ENCODE results near the gene CD34. TPM values are rescaled to one million over a fixed set of nuclear protein-coding genes. Genes with fewer than 3 reads are reported as not detected.
A peak's percentile ranks its signal among the peaks of the same experiment; 100 is the strongest.

The CD34 gene
- total RNA-seq, 6 experiments from 2014 or later = 0.31 to 0.60 (median 0.52) TPM

- H3K27me3 Mint-ChIP-seq (ENCODE audit: insufficient read depth) = peaks cover 5% of the 10 kb centered on the region
- peaks cover 44% of the 10 kb centered on the region for H3K36me3 Mint-ChIP-seq (ENCODE audit: low read depth)
- DNase-seq = no peak
- TF ChIP-seq, protein P1, sequence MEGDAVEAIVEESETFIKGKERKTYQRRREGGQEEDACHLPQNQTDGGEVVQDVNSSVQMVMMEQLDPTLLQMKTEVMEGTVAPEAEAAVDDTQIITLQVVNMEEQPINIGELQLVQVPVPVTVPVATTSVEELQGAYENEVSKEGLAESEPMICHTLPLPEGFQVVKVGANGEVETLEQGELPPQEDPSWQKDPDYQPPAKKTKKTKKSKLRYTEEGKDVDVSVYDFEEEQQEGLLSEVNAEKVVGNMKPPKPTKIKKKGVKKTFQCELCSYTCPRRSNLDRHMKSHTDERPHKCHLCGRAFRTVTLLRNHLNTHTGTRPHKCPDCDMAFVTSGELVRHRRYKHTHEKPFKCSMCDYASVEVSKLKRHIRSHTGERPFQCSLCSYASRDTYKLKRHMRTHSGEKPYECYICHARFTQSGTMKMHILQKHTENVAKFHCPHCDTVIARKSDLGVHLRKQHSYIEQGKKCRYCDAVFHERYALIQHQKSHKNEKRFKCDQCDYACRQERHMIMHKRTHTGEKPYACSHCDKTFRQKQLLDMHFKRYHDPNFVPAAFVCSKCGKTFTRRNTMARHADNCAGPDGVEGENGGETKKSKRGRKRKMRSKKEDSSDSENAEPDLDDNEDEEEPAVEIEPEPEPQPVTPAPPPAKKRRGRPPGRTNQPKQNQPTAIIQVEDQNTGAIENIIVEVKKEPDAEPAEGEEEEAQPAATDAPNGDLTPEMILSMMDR (IDR thresholded peaks at IDR 0.05) = no peak
- H3K4me3 Mint-ChIP-seq = no peak overlapping the region
- H3K27ac Mint-ChIP-seq = peak overlapping the region; percentile 71
- peaks cover 58% of the 10 kb centered on the region for H3K4me1 Mint-ChIP-seq (ENCODE audit: low read depth)
- H3K9me3 Mint-ChIP-seq = no peaks in the 10 kb centered on the region
These were observed 49.3 kb downstream of the CD34 start for GRCh38 chr1:207861442-207862177.

DNA sequence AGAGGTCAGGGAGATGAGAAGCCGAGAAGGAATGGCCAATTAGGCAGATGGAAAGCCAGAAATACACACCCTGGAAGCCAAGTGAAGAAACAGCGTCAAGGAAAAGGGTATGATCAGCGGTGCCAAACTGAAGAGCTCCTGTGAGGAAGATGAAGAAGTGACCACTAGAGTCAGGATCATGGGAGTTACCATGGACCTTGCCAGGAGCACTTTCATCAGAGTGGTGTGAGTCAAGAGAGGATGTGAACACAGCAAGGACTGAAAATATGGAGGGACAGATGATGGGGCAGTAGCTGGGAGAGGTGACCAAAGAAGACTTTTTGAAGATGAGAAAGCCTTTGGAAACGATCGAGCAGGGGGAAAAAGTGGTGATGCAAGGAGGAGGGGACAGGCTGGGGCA is 50.4 kb downstream of the CD34 start:
- Mint-ChIP-seq H3K27ac (no peak overlapping the region), H3K9me3 (no peaks in the 10 kb centered on the region), H3K36me3 (ENCODE audit: low read depth) (peaks cover 40% of the 10 kb centered on the region), H3K4me3 (no peak overlapping the region), H3K4me1 (ENCODE audit: low read depth) (peaks cover 58% of the 10 kb centered on the region), H3K27me3 (ENCODE audit: insufficient read depth) (peaks cover 4% of the 10 kb centered on the region)
- TF ChIP-seq, protein P1 (IDR thresholded peaks at IDR 0.05) = no peak
- DNase-seq = no peak

GRCh38 chr1:207858806-207859205 is 52.1 kb downstream of the CD34 start:
- H3K4me1 Mint-ChIP-seq (ENCODE audit: low read depth) = peaks cover 42% of the 10 kb centered on the region

GRCh38 chr1:207858281-207858680 is 52.6 kb downstream of the CD34 start:
- DNase-seq = no peak
- H3K4me3 Mint-ChIP-seq = no peak overlapping the region
- no peaks in the 10 kb centered on the region for H3K9me3 Mint-ChIP-seq
- H3K4me1 Mint-ChIP-seq (ENCODE audit: low read depth) = peaks cover 42% of the 10 kb centered on the region
- no peak overlapping the region for H3K27ac Mint-ChIP-seq
- TF ChIP-seq, protein P1 (IDR thresholded peaks at IDR 0.05) = no peak
- H3K27me3 Mint-ChIP-seq (ENCODE audit: insufficient read depth) = no peaks in the 10 kb centered on the region; the same call in 1 of the 2 replicates
- H3K36me3 Mint-ChIP-seq (ENCODE audit: low read depth) = peaks cover 31% of the 10 kb centered on the region

More at GRCh38 chr1:207858806-207859205, 52.1 kb downstream of the CD34 start:
- Mint-ChIP-seq H3K9me3 (no peaks in the 10 kb centered on the region), H3K27ac (no peak overlapping the region), H3K36me3 (ENCODE audit: low read depth) (peaks cover 32% of the 10 kb centered on the region), H3K27me3 (ENCODE audit: insufficient read depth) (peaks cover under 1% of the 10 kb centered on the region), H3K4me3 (no peak overlapping the region)
- DNase-seq = no peak
- TF ChIP-seq, protein P1 (IDR thresholded peaks at IDR 0.05) = no peak

DNA sequence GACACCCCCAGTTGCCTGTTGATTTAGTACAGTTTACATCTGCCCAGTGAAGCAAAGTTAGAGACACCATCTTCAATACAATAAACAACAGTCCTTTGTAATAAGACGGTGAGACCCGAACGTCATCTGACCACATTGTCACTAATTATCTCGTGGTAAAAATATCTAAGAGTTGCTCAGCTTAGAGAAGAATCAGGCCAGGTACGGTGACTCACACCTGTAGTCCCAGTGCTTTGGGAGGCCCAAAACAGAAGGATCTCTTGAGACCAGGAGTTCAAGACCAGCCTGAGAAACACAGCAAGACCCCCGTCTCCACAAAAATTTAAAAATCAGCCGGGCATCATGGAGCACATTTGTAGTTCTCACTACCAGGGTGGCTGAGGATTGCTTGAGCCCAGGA is 53.5 kb downstream of the CD34 start:
- TF ChIP-seq, protein P1 (IDR thresholded peaks at IDR 0.05) = no peak
- Mint-ChIP-seq H3K4me1 (ENCODE audit: low read depth) (peaks cover 40% of the 10 kb centered on the region), H3K9me3 (no peaks in the 10 kb centered on the region), H3K27me3 (ENCODE audit: insufficient read depth) (no peaks in the 10 kb centered on the region; the same call in 1 of the 2 replicates), H3K36me3 (ENCODE audit: low read depth) (peaks cover 22% of the 10 kb centered on the region), H3K4me3 (no peak overlapping the region), H3K27ac (no peak overlapping the region)
- no peak for DNase-seq
